Cerebellar nuclear complex (tissue), 1 donor: ENCODE data around the gene FCRLA.
A peak's percentile ranks its signal among the peaks of the same experiment; 100 is the strongest.
"Not testable (repeated sequence)": the region's sequence is repeated elsewhere in the genome, so short reads cannot be mapped to it uniquely, and the experiment has no call there.

Source experiments
- DNase-seq, 2 experiments: peaks; one replicate each; lab custom pipeline; 2025; lab: John Stamatoyannopoulos, UW

FCRLA gene

GRCh38 chr1:161706113-161706481 lies 932 bp upstream of the FCRLA start:
- DNase-seq: no peak

- no peak for DNase-seq
Observed at GRCh38 chr1:161707503-161707902, 474 bp downstream of the FCRLA start.

- no peak for DNase-seq
Observed at GRCh38 chr1:161709373-161709772, 2.3 kb downstream of the FCRLA start.

GRCh38 chr1:161710560-161710959 lies 3.5 kb downstream of the FCRLA start:
- DNase-seq: no peak

GRCh38 chr1:161718559-161719324 lies 11.7 kb downstream of the FCRLA start:
- no peak for DNase-seq

GRCh38 chr1:161719325-161719611 lies 12.2 kb downstream of the FCRLA start:
- no peak for DNase-seq

GRCh38 chr1:161720422-161720821 lies 13.4 kb downstream of the FCRLA start:
- DNase-seq: no peak

GRCh38 chr1:161720956-161721737 lies 14.1 kb downstream of the FCRLA start, which contains the start of gene FCRLB:
TSS of gene FCRLB (plus strand) at chr1:161721544. CDS start at chr1:161722673, 1,129 bp downstream.
- DNase-seq: no peak

GRCh38 chr1:161721738-161722343 lies 14.8 kb downstream of the FCRLA start:
- no peak for DNase-seq

- DNase-seq: no peak
Observed at GRCh38 chr1:161722406-161722805, 15.4 kb downstream of the FCRLA start.

GRCh38 chr1:161723459-161724141 lies 16.6 kb downstream of the FCRLA start:
- no peak for DNase-seq

- not testable (repeated sequence) for DNase-seq
Observed at GRCh38 chr1:161725258-161725907, 18.4 kb downstream of the FCRLA start.

GRCh38 chr1:161725908-161726472 lies 19.0 kb downstream of the FCRLA start:
- no peak for DNase-seq

- DNase-seq: no peak
Observed at GRCh38 chr1:161726473-161727255, 19.6 kb downstream of the FCRLA start.

GRCh38 chr1:161727256-161727924 lies 20.4 kb downstream of the FCRLA start:
- DNase-seq: peak in 1 of 2 experiments; percentile 4

- no peak for DNase-seq
Observed at GRCh38 chr1:161728376-161729226, 21.6 kb downstream of the FCRLA start.

GRCh38 chr1:161730050-161730564 lies 23.1 kb downstream of the FCRLA start:
- no peak for DNase-seq

GRCh38 chr1:161731241-161731640 lies 24.2 kb downstream of the FCRLA start:
- no peak for DNase-seq
